HG02938 (cell line): Measurements from ENCODE around the gene TMEM150A.
"Not testable (repeated sequence)": the region's sequence is repeated elsewhere in the genome, so short reads cannot be mapped to it uniquely, and the experiment has no call there.

ENCODE experiments used
- ATAC-seq: cut with Tn5 transposase; IDR thresholded peaks from one replicate; pipeline ENCODE4 v1.9.1; 2021; ENCODE audit warnings: mild to moderate bottlenecking, moderate library complexity; ENCODE audit not compliant: unreplicated experiment

Gene TMEM150A, protein sequence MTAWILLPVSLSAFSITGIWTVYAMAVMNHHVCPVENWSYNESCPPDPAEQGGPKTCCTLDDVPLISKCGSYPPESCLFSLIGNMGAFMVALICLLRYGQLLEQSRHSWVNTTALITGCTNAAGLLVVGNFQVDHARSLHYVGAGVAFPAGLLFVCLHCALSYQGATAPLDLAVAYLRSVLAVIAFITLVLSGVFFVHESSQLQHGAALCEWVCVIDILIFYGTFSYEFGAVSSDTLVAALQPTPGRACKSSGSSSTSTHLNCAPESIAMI

DNA sequence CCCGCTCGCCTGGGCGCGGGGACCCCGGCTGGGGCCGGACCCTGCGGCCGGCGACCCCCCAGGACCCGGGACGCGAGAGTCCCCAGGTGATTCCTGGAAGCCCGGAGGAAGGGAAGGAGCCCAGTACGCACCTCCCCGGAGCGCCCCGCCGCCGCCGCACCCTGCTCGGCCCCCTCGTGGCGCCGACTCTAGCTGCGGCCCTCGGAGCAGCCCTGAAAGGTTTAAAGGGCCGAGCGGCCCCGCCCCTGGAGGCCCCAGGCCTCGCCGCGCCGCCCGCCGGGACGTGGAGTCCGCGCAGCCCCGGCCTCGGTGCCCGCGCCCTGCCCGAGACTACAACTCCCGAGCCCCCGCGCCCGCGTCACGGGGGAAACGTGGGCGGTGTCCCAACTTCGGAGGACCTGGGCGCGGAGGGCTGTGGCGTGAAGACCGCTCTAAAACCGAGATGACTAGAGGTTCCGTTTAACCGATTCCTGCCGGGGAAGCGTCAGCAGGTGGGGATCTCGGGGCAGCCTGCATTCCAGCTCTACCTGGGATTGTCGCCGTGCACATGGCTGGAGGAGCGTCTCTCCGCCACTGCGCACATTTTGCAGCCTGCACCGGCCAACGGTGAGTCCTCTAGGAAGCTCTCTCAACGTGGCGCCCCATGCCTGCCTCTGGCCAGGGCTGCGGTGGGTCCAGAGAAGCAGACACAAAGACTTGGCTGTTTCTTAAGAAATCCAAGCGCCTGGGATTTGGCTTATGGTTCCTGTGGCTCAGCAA lies at the start of gene TMEM150A:
TSS of gene TMEM150A (minus strand) at position 223 of the 759 bp plus-strand sequence. CDS start 750 bp downstream, outside the sequence.
- ATAC-seq: peak; percentile 89

DNA sequence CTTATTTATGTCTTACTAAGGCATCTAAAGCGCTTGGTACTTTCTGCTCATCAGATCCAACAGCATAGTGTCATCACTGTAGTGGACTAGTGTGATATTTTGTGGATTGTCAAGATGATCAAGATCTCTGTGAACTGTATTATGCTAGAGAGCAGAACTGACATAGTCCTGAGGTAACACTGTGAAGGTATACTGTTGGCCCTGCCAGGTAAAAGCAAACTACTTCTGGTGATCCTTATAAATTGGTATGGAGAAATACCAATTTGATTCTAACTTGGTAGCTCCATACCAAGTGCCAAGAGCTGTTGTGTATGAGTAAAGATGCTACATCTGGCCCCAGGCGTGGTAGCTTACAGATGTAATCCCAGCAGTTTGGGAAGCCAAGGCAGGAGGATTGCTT lies 49.6 kb upstream of the TMEM150A start:
- ATAC-seq: no peak

DNA sequence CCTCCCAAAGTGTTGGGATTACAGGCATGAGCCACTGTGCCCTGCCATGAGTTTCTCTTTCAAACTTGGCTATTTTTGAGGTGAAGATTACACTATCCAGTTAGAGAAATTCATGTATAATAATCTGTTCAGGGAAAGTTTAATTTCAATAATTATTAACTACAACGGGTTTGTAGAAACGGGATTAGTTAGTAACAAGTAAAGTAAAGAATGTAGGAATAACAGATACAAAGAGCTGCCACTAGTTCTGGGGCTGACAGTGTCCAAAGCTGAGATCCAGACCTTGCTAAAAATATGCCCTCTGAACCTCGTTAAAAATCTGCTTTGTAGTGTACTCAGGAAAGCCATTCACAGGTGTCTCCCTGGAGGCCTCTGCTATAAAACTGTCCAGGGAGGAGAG lies 48.6 kb upstream of the TMEM150A start:
- ATAC-seq: no peak

DNA sequence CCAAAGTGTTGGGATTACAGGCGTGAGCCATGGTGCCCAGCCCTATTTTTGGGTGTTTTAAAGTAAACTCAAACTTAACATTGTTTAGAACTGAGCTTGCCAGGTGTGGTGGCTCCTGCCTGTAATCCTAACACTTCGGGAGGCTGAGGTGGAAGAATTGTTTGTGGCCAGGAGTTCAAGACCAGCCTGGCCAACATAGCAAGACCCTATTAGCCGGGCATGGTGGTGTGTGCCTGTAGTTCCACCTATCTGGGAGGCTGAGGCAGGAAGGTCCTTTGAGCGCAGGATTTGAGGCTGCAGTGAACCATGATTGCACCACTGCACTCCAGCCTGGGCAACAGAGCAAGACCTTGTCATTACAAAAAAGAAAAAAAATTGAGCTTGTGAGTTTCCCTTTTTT lies 48.0 kb upstream of the TMEM150A start:
- no peak for ATAC-seq

DNA sequence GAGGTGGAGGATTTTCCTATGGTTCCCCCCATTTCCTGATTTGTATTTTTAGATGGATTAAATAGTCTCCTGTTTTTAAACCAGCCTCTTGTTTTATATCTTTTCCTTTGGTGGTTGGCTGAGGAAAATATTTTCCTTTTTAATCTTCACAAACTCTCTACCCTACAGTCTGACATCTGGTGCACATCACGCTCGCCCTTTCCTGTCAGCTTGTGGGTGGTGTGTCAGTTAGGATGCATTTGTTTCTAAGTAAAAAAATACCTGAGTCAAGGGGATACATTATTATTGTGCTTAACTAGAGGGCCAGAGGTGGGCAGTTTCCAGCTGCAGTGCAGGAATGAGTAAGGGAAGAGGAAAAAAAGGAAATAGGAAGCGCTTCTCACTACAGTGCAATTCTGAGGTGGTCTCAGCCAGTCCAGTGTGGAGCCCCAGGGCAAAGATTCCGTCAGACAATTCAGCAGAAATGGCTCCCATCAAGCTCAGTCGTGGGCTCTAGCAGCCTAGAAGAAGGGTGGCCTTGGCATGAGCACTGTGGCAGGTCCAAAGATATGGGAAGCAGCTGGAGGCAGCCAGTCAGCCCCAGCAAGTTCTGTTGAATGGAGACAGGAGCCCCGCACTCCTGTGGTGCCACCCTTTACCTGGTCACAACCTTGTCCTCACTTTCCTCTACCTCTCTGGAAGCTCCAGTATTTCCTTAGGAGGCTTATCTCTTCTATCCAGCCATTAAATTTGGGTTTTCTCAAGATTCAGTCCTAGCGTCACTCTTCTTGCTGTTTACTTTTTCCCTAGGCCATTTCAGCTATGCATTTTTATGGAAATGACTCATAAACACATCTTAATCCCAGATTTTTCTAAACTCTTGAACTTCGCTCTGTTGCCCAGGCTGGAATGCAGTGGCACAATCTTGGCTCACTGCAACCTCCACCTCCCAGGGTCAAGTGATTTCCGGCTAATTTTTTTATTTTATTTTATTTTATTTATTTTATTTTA lies 47.0 kb upstream of the TMEM150A start:
- no peak for ATAC-seq

DNA sequence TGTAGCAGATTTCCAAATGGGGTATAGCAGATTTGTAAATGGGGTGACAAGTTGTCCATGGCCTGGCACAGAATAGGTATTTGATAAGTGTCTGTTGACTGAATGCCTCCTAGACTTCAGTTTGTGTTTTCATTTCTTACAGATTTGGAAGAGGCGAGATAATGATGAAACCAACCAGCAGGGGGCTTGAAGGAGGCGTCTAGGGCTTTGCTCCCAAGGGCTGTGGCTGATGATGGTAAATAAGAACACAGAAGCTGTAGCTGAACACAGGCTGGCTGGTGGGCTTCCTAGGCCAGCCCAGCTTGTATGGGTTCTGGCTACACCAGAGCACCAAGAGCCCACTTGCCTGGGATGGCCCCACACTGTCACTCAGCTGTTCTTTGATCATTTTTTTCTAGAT lies 46.1 kb upstream of the TMEM150A start:
- ATAC-seq: no peak

DNA sequence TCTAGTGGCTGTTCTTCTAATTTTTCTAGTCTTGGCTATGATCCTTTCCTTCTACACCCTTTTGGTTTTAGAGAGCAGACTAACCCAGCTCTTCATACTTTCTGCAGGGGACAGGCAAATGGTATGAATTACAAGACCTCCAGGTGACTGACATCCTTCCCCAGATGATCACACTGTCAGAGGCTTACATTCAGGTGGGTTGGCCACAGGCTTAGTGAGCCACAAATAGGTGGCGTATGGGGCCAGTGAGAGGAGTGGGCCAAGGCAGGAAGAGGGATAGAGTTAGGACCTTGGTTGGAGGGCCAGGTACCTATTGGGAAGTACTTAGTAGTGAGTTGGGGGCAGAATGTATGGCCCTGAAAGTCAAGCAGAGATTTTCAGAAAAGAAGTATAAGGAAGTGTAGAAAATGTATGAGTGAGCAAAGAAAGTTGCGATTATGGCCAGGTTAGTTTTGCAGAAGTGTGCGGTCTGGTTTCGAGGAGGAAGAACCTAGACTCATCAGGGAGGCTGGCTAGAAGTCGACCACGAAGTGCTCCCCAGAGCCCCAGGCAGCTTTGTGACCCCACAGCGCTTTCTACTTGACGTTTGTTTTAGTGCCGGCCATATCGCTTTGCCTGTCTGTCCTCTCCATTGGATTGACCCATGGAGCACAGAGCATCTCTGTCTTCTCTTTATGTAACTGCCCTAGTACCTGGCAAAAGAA lies 45.5 kb upstream of the TMEM150A start:
- peak; percentile 85 for ATAC-seq

DNA sequence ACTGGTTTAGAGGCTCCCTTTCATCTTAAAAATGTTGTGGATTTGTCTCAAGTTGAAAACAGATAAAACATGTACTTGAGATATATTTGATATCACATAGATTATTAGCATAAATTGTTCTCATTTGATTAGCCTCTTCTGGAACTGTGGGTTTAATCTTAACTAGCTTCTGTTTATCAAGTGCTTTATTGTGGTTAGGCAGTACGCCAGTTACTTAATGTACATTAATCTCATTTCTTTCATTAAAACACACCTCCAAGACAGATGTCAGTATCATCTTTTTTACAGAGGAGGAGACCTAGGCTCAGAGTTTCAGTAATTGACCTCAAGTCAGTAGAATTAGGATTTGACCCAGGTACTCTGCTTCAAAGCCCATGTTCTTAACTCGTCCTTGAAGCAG lies 43.7 kb upstream of the TMEM150A start:
- ATAC-seq: no peak

DNA sequence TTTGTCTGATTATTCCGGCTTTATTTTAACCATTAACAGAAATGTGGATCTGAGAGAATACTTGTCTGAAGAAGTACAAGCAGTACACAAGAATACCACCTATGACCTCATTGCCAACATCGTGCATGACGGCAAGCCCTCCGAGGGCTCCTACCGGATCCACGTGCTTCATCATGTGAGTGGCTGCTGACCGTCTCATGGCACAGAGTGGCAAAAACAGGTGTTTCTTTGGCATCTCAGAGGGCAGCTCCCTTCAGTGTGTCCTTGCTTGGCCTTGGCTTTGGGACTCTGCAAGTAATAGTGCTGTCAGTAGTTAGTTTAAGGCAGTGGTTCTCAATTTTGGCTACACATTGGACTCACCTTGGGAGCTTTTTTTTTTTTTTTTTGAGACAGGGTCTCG lies 42.4 kb upstream of the TMEM150A start:
- no peak for ATAC-seq

DNA sequence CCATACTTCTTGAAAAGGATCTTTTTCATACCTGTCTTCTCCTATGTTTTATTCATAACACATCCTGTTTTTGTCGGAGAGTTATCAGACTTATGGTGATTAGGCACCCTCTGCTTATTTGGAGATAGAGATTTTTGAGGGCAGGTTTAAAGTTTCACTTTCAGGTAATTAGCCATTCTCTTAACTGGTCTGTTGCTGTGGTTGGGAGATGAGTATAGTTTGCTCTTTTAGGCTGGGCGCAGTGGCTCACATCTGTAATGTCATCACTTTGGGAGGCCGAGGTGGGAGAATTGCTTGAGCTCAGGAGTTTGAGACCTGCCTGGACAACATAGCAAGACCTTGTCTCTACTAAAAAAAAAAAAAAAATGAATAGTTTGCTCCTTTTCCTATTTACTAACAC lies 40.2 kb upstream of the TMEM150A start:
- ATAC-seq: no peak

DNA sequence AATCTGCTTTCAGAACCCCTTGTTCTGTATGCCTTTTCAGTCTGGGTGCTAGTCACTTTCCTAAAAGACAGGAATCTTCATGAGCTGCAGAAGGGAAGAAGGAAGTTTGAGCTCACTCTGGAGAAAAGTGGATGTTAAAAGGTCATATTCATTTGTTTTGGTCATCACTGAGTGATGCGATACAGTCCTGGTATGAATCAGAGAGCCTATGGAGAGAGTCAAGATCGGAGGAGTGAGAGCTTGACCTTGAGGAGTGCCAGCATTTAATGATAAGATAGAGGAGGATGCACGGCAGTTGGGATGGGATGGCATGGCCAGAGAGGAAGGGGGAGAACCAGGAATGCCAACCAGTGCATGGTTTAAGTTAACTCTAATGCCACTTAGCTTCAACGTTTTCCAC lies 33.1 kb upstream of the TMEM150A start:
- ATAC-seq: no peak

DNA sequence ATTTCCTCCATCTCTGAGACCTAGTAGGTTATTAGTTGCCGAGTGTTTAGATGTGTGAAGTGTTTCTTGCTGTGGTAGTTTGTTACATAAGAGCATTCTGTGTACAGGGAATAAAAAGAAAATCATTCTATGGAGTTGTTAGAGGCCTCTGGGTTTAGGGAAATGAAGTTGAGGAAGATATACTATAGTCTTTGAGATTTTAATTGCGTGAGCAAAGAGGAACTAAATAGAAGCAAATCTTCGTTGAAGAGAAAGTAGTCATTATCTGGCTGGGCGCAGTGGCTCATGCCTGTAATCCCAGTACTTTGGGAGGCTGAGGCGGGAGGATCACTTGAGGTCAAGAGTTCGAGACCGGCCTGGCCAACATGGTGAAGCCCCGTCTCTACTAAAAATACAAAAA lies 32.5 kb upstream of the TMEM150A start:
- no peak for ATAC-seq

DNA sequence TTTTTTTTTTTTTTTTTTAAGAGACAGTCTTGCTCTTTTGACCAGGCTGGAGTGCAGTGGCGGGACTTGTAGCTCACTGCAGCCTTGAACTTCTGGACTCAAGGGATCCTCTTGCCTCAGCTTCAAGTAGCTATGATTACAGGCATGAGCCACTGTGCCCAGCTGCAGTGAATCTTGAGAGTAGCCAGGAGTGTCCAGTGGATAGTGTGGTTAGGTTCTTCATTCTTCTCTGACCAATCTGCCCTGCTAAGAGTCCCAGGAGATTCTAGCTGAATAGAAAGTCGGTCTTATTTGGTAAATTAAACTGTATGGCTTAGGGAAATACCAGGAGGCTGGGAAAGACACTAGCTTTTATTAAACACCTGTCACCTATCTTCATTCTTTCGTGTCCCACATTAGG lies 28.8 kb upstream of the TMEM150A start:
- ATAC-seq: no peak

DNA sequence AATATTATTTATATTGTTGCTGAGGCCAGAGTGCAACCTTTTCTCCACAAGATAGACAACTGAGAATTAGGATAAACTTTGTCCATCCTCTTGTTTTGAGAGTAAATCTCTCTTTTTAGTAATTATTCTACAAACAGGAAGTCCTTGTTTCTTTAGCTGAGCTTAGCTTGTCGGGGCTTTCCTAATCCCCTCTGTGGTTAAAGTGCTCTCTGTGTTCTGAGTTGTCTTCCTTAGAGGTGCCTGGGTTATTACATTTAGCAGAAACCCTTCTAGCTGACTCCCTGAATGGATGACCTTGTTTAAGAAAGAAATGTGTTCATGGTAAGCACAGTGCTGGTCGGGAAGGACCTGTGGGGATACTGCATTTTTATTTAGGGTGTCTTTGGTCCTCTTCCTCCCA lies 26.2 kb upstream of the TMEM150A start:
- ATAC-seq: no peak

DNA sequence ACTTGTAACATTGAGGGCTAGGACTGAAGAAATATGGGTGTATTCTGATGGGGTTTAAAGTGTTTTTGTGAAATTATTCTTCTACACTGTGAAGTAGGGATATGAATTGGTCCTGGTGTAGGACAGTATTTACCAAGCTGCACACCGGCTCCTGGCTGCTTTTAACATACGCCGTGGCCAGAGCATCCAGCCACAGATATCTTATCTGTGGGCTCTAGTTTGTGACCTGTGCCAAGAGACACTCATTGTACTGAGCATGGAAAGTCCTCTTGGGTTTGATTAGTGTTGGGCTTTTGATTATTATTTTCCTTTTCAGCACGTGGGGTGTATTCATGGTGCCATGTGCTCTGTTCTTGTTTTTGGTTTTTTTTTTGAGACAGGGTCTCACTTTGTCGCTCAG lies 21.5 kb upstream of the TMEM150A start:
- no peak for ATAC-seq

DNA sequence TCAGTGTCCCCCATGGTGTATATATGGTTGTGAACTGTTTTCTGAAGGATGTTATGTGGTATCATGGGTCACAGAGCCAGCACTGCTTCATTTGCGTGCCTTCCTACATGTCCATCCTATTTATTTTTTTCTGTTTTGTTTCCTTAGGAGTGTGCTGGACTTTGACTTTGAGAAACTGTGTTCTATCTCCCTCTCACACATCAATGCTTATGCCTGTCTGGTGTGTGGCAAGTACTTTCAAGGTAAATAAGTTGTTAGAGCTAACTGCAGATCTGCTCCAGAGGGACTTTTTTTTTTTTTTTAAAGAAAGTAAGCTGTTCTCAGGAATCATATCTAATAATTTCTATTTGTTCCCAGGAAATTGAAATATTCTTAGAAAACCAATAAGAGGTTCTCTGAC lies 18.8 kb upstream of the TMEM150A start:
- no peak for ATAC-seq

DNA sequence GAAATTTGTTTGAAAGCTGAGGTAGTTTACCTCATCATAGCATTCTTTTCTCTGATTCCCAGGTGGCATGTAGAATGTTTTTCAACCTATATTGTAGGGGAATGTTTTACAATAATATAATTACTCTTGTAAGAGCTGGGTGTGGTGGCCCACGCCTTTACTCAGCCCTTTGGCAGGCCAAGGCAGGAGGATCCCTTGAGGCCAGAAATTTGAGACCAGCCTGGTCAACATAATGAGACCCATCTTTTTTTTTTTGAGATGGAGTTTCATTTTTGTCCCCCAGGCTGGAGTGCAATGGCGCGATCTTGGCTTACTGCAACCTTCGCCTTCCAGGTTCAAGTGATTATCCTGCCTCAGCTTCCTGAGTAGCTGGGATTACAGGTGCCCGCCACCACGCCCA lies 17.1 kb upstream of the TMEM150A start:
- ATAC-seq: no peak

DNA sequence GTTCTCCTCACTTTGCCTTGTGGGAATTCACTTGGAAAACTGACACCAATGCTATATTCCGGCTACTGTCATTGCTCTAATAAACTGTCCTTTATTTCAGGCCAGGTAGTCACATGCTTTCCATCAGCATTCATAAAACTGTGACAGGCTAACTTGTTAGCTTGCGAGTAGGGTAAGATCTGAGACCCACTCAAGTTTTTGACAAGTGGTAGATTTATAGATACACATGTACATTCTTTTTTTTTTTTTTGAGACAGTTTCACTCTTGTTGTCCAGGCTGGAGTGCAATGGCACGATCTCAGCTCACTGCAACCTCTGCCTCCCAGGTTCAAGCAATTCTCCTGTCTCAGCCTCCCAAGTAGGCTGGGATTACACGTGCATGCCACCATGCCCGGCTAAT lies 15.2 kb upstream of the TMEM150A start:
- ATAC-seq: not testable (repeated sequence)

DNA sequence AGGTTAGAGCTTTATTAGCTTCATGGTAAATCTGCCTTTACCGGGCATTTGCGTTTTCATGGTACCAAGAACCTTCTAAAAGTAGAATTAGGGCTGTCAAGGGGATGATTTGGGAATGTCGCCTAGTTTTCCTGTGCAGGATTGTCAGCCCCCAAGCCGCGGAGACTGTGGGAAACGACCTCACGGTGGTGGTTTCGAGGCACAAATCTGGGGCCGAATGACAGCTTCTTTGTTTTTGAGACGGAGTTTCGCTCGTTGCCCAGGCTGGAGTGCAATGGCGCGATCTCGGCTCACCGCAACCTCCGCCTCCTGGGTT lies 12.9 kb upstream of the TMEM150A start:
- ATAC-seq: no peak

DNA sequence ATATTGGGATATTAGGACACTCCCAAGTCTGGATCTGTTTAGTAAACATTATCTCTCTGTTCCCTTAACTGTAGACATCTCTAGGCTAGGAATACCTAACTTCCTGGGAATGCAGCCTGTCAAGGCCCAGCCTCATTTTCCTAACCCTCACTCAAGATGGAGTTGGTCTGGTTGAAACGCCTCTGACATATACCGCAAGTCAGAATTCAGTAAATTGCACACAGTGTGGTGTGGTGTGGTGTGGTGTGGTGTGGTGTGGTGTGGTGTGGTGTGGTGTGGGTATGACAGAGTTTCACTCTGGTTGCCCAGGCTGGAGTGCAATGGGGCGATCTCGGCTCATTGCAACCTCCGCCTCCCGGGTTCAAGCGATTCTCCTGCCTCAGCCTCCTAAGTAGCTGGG lies 12.3 kb upstream of the TMEM150A start:
- ATAC-seq: not testable (repeated sequence)
